CD14-positive monocyte (primary cell): ENCODE results near the gene RAB24. TPM values are rescaled to one million over a fixed set of nuclear protein-coding genes. Genes with fewer than 3 reads are reported as not detected.
"Not testable (repeated sequence)": the region's sequence is repeated elsewhere in the genome, so short reads cannot be mapped to it uniquely, and the experiment has no call there.

ENCODE experiments used
- DNase-seq, 3 donors: peaks; one replicate each; pipeline ENCODE4 v3.0.0-alpha.2; 2011 to 2022
- H2AFZ ChIP-seq: 2 replicates; pipeline ENCODE4 v1.6.0; 2012; ENCODE audit warnings: mild to moderate bottlenecking, low read depth, low read length, inconsistent platforms; ENCODE audit not compliant: insufficient read depth, poor library complexity, severe bottlenecking
- H3K27ac ChIP-seq, 2 donors: 1 replicate in 1 of 2; 2 replicates in 1 of 2; pipeline ENCODE4 v1.5.1; 2012 to 2013; ENCODE audit warnings: low read length in 2 of 2, control low read depth in 1 of 2, inconsistent platforms in 1 of 2, low read depth in 1 of 2, mild to moderate bottlenecking in 1 of 2
- H3K27me3 ChIP-seq, 2 donors: one replicate each; pipeline versions ENCODE4 v1.6.0 to v1.6.1; 2011 to 2013; ENCODE audit warnings: low read length in 2 of 2; ENCODE audit not compliant: control insufficient read depth in 2 of 2, insufficient read depth in 2 of 2
- H3K36me3 ChIP-seq, 2 donors: replicated peaks in 1 of 2; 1 replicate in 1 of 2; 2 replicates in 1 of 2; pipeline versions ENCODE4 v1.5.1 to v1.6.1; 2012 to 2013; ENCODE audit warnings: low read length in 2 of 2, control low read depth in 1 of 2, inconsistent platforms in 1 of 2, mild to moderate bottlenecking in 1 of 2; ENCODE audit not compliant: insufficient read depth in 2 of 2, control insufficient read depth in 1 of 2
- H3K4me1 ChIP-seq, 2 donors: 1 replicate in 1 of 2; 2 replicates in 1 of 2; pipeline versions ENCODE4 v1.5.1 to v1.6.1; 2012 to 2013; ENCODE audit warnings: low read length in 2 of 2, control low read depth in 1 of 2, inconsistent platforms in 1 of 2, mild to moderate bottlenecking in 1 of 2, moderate library complexity in 1 of 2; ENCODE audit not compliant: insufficient read depth in 2 of 2, control insufficient read depth in 1 of 2
- H3K4me2 ChIP-seq: replicated peaks from 2 replicates; pipeline ENCODE3; 2012; ENCODE audit warnings: low read length, moderate library complexity, mild to moderate bottlenecking; ENCODE audit not compliant: poor library complexity, severe bottlenecking; ENCODE audit errors: extremely low read depth
- H3K4me3 ChIP-seq, 3 experiments: fragments of 200-600 bp in 1 of 3; sonication (generic) in 1 of 3; replicated peaks in 1 of 3; 1 replicate in 2 of 3; 2 replicates in 1 of 3; pipeline ENCODE4 v1.5.1; 2011 to 2013; ENCODE audit warnings: low read length in 3 of 3, mild to moderate bottlenecking in 3 of 3, control low read depth in 2 of 3, low read depth in 2 of 3, inconsistent platforms in 1 of 3, moderate library complexity in 1 of 3
- H3K79me2 ChIP-seq: 2 replicates; pipeline ENCODE4 v1.6.0; 2012; ENCODE audit warnings: mild to moderate bottlenecking, control low read depth, inconsistent platforms, low read length, moderate library complexity; ENCODE audit not compliant: insufficient read depth
- H3K9ac ChIP-seq: 2 replicates; pipeline ENCODE4 v1.6.0; 2017; ENCODE audit warnings: low read length, mild to moderate bottlenecking; ENCODE audit not compliant: insufficient read depth, poor library complexity, severe bottlenecking
- H3K9me3 ChIP-seq, 2 donors: replicated peaks in 1 of 2; 1 replicate in 1 of 2; 2 replicates in 1 of 2; pipeline versions ENCODE4 v1.5.1 to v1.6.1; 2012 to 2013; ENCODE audit warnings: low read length in 2 of 2, control low read depth in 1 of 2; ENCODE audit not compliant: control insufficient read depth in 1 of 2, insufficient read depth in 1 of 2
- H4K20me1 ChIP-seq: 2 replicates; pipeline ENCODE4 v1.6.0; 2012; ENCODE audit warnings: mild to moderate bottlenecking, low read length, control low read depth, moderate library complexity; ENCODE audit not compliant: insufficient read depth
- H3K27ac Mint-ChIP-seq, 7 donors: one replicate each; pipeline ENCODE4 v1.8.0; 2020; ENCODE audit warnings: mild to moderate bottlenecking in 7 of 7, mixed read lengths in 7 of 7, moderate library complexity in 6 of 7, inconsistent platforms in 2 of 7
- H3K27me3 Mint-ChIP-seq, 3 donors: one replicate each; pipeline ENCODE4 v1.8.0; 2021 to 2022; ENCODE audit warnings: low read depth in 3 of 3, mild to moderate bottlenecking in 3 of 3, mixed read lengths in 3 of 3, moderate library complexity in 3 of 3, inconsistent platforms in 1 of 3
- H3K36me3 Mint-ChIP-seq, 2 donors: one replicate each; pipeline ENCODE4 v1.8.0; 2020; ENCODE audit warnings: mixed read lengths in 2 of 2, inconsistent platforms in 1 of 2, mild to moderate bottlenecking in 1 of 2
- H3K4me1 Mint-ChIP-seq: one replicate; pipeline ENCODE4 v1.8.0; 2020; ENCODE audit warnings: mild to moderate bottlenecking, mixed read lengths
- H3K4me3 Mint-ChIP-seq, 2 donors: one replicate each; pipeline ENCODE4 v1.8.0; 2020; ENCODE audit warnings: mild to moderate bottlenecking in 2 of 2, mixed read lengths in 2 of 2, moderate library complexity in 1 of 2
- H3K9me3 Mint-ChIP-seq, 7 donors: one replicate each; pipeline ENCODE4 v1.8.0; 2020 to 2022; ENCODE audit warnings: mixed read lengths in 7 of 7, mild to moderate bottlenecking in 6 of 7, moderate library complexity in 6 of 7, inconsistent platforms in 2 of 7
- WGBS: methylation state at CpG from one replicate; pipeline ENCODE4 v1.1.5; 2013; ENCODE audit warnings: missing lambda C conversion rate; ENCODE audit not compliant: insufficient coverage; 5-methylcytosine and 5-hydroxymethylcytosine counted together
- intact Hi-C, 2 donors: fragments of 100-400 bp; cut with micrococcal nuclease; formaldehyde crosslinking; loops; one replicate each; pipeline versions ENCODE4 v1.15.0 to v1.15.1; 2023
- polyA plus RNA-seq, 3 donors: library from polyadenylated mRNA; depleted of rRNA in 1 of 3; unstranded in 2 of 3; stranded (reverse) in 1 of 3; fragments of 300-500 nt in 2 of 3; fragments of >200 nt in 1 of 3; fragmentation: Illumina TruSeq in 2 of 3; gene quantifications; 1 replicate in 2 of 3; 2 replicates in 1 of 3; pipeline ENCODE4 v1.2.3, GENCODE V29; 2012 to 2021
- TF ChIP-seq, protein P1 (sequence below): fragments of 200-600 bp; IDR thresholded peaks from one replicate; pipeline ENCODE4 v1.8.0; 2022; ENCODE audit warnings: antibody characterized with exemption, mild to moderate bottlenecking

Gene RAB24
- polyA plus RNA-seq, 3 donors: 74.3 to 465 (median 94.4) TPM

DNA sequence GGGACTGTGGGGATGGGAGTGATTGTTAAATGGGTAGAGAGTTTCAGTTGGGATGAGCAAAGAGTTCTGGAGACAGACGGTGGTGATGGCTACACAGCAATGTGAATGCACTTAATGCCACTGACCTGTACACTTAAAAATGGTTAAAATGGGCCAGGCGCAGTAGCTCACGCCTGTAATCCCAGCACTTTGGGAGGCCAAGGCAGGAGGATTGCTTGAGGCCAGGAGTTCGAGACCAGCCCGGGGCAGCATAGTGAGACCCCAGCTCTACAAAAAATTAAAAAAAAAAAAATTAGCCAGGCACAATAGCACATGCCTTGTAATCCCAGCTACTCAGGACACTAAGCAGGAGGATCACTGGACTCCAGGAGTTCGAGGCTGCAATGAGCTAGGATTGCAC lies 40.3 kb upstream of the RAB24 start:
- peaks cover 49 to 77% of the 10 kb centered on the region in 2 donors for H3K36me3 ChIP-seq
- DNase-seq: no peak
- peaks cover 10% of the 10 kb centered on the region for H3K4me1 Mint-ChIP-seq

DNA sequence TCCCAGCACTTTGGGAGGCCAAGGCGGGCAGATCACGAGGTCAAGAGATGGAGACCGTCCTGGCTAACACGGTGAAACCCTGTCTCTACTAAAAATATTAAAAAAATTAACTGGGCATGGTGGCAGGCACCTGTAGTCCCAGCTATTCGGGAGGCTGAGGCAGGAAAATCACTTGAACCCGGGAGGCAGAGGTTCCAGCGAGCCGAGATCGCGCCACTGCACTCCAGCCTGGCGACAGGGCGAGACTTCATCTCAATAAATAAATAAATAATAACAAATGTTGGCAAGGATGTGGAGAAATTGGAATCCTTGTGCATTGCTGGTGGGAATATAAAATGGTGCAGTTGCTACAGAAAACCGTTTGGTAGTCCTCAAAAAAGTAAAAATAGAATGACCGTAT lies 39.5 kb upstream of the RAB24 start:
- H3K4me3 Mint-ChIP-seq, H3K27me3 Mint-ChIP-seq, H3K9me3 ChIP-seq, H3K4me3 ChIP-seq, H3K4me1 Mint-ChIP-seq, H2AFZ ChIP-seq, H3K4me1 ChIP-seq, H3K27ac Mint-ChIP-seq, H3K27me3 ChIP-seq, H3K4me2 ChIP-seq, H3K9ac ChIP-seq, H3K27ac ChIP-seq, intact Hi-C loops, DNase-seq, H3K9me3 Mint-ChIP-seq: not testable (repeated sequence)
- H3K36me3 Mint-ChIP-seq: peaks cover 58 to 88% of the 10 kb centered on the region in 2 donors
- peaks cover 57 to 84% of the 10 kb centered on the region in 2 donors for H3K36me3 ChIP-seq
- WGBS: 76% methylated on average over 2 of the region's 14 CpGs
- H3K79me2 ChIP-seq: peaks cover 84% of the 10 kb centered on the region
- peaks cover 90% of the 10 kb centered on the region for H4K20me1 ChIP-seq

More for the DNA sequence above, 40.3 kb upstream of the RAB24 start:
- WGBS: 100% methylated on average over 1 of the region's 6 CpGs
- no peak overlapping the region for H3K27ac Mint-ChIP-seq
- H3K4me1 ChIP-seq: peaks cover 0 to 1% of the 10 kb centered on the region in 2 donors
- no peak overlapping the region for H3K4me3 Mint-ChIP-seq
- no peak overlapping the region for H3K9ac ChIP-seq
- H3K27me3 Mint-ChIP-seq: peaks cover 0 to 2% (median 0%) of the 10 kb centered on the region in 3 donors
- H3K4me3 ChIP-seq: no peak overlapping the region
- no peak overlapping the region for H2AFZ ChIP-seq
- H3K27ac ChIP-seq: no peak overlapping the region
- H3K27me3 ChIP-seq: no peaks in the 10 kb centered on the region
- H3K79me2 ChIP-seq: peaks cover 91% of the 10 kb centered on the region
- H4K20me1 ChIP-seq: peaks cover 89% of the 10 kb centered on the region
- TF ChIP-seq, protein P1, sequence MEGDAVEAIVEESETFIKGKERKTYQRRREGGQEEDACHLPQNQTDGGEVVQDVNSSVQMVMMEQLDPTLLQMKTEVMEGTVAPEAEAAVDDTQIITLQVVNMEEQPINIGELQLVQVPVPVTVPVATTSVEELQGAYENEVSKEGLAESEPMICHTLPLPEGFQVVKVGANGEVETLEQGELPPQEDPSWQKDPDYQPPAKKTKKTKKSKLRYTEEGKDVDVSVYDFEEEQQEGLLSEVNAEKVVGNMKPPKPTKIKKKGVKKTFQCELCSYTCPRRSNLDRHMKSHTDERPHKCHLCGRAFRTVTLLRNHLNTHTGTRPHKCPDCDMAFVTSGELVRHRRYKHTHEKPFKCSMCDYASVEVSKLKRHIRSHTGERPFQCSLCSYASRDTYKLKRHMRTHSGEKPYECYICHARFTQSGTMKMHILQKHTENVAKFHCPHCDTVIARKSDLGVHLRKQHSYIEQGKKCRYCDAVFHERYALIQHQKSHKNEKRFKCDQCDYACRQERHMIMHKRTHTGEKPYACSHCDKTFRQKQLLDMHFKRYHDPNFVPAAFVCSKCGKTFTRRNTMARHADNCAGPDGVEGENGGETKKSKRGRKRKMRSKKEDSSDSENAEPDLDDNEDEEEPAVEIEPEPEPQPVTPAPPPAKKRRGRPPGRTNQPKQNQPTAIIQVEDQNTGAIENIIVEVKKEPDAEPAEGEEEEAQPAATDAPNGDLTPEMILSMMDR: no peak
- H3K36me3 Mint-ChIP-seq: peaks cover 53 to 84% of the 10 kb centered on the region in 2 donors
- H3K9me3 Mint-ChIP-seq: peaks cover 0 to 1% (median 0%) of the 10 kb centered on the region in 7 donors
- no peak overlapping the region for H3K4me2 ChIP-seq
- intact Hi-C loops: no loop called here
- no peaks in the 10 kb centered on the region for H3K9me3 ChIP-seq
